Neural progenitor cell (in vitro differentiated cells): ENCODE results near the gene KDM8. TPM values are rescaled to one million over a fixed set of nuclear protein-coding genes. Genes with fewer than 3 reads are reported as not detected.

ENCODE experiments used
- DNase-seq: peaks from one replicate; pipeline ENCODE4 v3.0.0-alpha.2; 2016; ENCODE audit warnings: low spot score
- H2AFZ ChIP-seq: fragments of 200-600 bp; sonication (generic); replicated peaks from 2 replicates; pipeline ENCODE4 v1.6.1; 2016; ENCODE audit warnings: antibody characterized with exemption
- H3F3A ChIP-seq: fragments of 200-600 bp; sonication (generic); 2 replicates; pipeline ENCODE4 v1.6.1; 2016; ENCODE audit warnings: antibody characterized with exemption, low read depth
- H3K27ac ChIP-seq: fragments of 200-600 bp; sonication (generic); 2 replicates; pipeline ENCODE4 v1.5.1; 2016; ENCODE audit warnings: mild to moderate bottlenecking
- H3K27me3 ChIP-seq: fragments of 200-600 bp; sonication (generic); 2 replicates; pipeline ENCODE4 v1.6.1; 2016; ENCODE audit warnings: mild to moderate bottlenecking, moderate library complexity
- H3K36me3 ChIP-seq: fragments of 200-600 bp; sonication (generic); 2 replicates; pipeline ENCODE4 v1.5.1; 2016
- H3K4me1 ChIP-seq: fragments of 200-600 bp; sonication (generic); 2 replicates; pipeline ENCODE4 v1.6.1; 2016; ENCODE audit warnings: mixed run types
- H3K4me2 ChIP-seq: fragments of 200-600 bp; sonication (generic); 2 replicates; pipeline ENCODE4 v1.6.1; 2016
- H3K4me3 ChIP-seq: fragments of 200-600 bp; sonication (generic); 2 replicates; pipeline ENCODE4 v1.5.1; 2016
- H3K79me2 ChIP-seq: fragments of 200-600 bp; sonication (generic); 2 replicates; pipeline ENCODE4 v1.6.1; 2016; ENCODE audit warnings: low read depth
- H3K9ac ChIP-seq: fragments of 200-600 bp; sonication (generic); 2 replicates; pipeline ENCODE4 v1.6.1; 2016
- H3K9me3 ChIP-seq: fragments of 200-600 bp; sonication (generic); 2 replicates; pipeline ENCODE4 v1.5.1; 2016; ENCODE audit warnings: low read depth
- H4K20me1 ChIP-seq: fragments of 200-600 bp; sonication (generic); 2 replicates; pipeline ENCODE4 v1.6.1; 2016; ENCODE audit warnings: low read depth
- H3K27ac Mint-ChIP-seq: 3 replicates; pipeline ENCODE4 v1.8.0; 2021; ENCODE audit warnings: mixed read lengths
- H3K27me3 Mint-ChIP-seq: 2 replicates; pipeline ENCODE4 v1.8.0; 2022; ENCODE audit warnings: low read depth, mild to moderate bottlenecking, inconsistent platforms, moderate library complexity, mixed read lengths; ENCODE audit not compliant: insufficient read depth
- H3K36me3 Mint-ChIP-seq: 3 replicates; pipeline ENCODE4 v1.8.0; 2021; ENCODE audit warnings: mixed read lengths
- H3K4me1 Mint-ChIP-seq: 3 replicates; pipeline ENCODE4 v1.8.0; 2021; ENCODE audit warnings: mixed read lengths
- H3K4me3 Mint-ChIP-seq: 3 replicates; pipeline ENCODE4 v1.8.0; 2021; ENCODE audit warnings: mild to moderate bottlenecking, moderate library complexity, mixed read lengths
- H3K9me3 Mint-ChIP-seq: 3 replicates; pipeline ENCODE4 v1.8.0; 2020; ENCODE audit warnings: mixed read lengths
- EZH2 ChIP-seq: fragments of 200-600 bp; sonication (generic); IDR thresholded peaks from 2 replicates; pipeline ENCODE4 v1.6.1; 2017; ENCODE audit warnings: antibody characterized with exemption, mild to moderate bottlenecking, moderate library complexity
- EZH2phosphoT487 ChIP-seq: fragments of 200-600 bp; sonication (generic); IDR thresholded peaks from 2 replicates; pipeline ENCODE4 v1.6.1; 2017; ENCODE audit warnings: antibody characterized with exemption
- total RNA-seq: library from RNA; depleted of rRNA; stranded (reverse); fragments of >200 nt; gene quantifications from 2 replicates; pipeline ENCODE4 v1.2.3, GENCODE V29; 2015; ENCODE audit warnings: low replicate concordance
- TF ChIP-seq, protein P1 (sequence below): fragments of 200-600 bp; sonication (generic); IDR thresholded peaks from 2 replicates; pipeline ENCODE4 v1.5.1; 2017; ENCODE audit warnings: antibody characterized with exemption, mild to moderate bottlenecking

The KDM8 gene
- total RNA-seq, 1 donor from 2014 or later = 6.5 TPM

DNA sequence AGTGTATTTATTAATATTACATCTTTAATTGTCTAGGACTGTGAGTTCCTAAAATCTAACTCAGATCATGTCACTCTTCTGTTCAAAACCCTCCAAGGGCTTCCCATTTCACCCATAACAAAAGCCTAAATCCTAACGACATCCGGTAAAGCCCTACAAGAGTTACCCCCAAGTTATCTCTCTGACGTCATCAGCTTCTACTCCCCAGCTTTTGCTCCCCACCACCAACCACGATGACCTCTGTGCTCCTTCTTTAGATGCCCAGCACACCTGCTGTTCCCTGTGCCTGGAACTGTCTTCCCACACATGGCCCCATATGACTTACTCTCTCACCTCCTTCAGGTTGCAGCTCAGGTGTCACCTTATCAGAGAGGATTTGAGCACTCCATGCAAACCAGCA lies 6.3 kb upstream of the KDM8 start:
- Histone ChIP-seq H3K4me3 (no peak overlapping the region), H3K9ac (no peak overlapping the region), H3K27me3 (no peaks in the 10 kb centered on the region), H3K4me2 (no peak overlapping the region), H3K27ac (no peak overlapping the region), H3F3A (no peaks in the 10 kb centered on the region), H4K20me1 (no peaks in the 10 kb centered on the region), H3K79me2 (no peaks in the 10 kb centered on the region), H3K4me1 (no peaks in the 10 kb centered on the region), H2AFZ (no peak overlapping the region), H3K36me3 (no peaks in the 10 kb centered on the region), H3K9me3 (no peaks in the 10 kb centered on the region)
- TF ChIP-seq EZH2phosphoT487 (no peak), EZH2 (no peak)
- TF ChIP-seq, protein P1, sequence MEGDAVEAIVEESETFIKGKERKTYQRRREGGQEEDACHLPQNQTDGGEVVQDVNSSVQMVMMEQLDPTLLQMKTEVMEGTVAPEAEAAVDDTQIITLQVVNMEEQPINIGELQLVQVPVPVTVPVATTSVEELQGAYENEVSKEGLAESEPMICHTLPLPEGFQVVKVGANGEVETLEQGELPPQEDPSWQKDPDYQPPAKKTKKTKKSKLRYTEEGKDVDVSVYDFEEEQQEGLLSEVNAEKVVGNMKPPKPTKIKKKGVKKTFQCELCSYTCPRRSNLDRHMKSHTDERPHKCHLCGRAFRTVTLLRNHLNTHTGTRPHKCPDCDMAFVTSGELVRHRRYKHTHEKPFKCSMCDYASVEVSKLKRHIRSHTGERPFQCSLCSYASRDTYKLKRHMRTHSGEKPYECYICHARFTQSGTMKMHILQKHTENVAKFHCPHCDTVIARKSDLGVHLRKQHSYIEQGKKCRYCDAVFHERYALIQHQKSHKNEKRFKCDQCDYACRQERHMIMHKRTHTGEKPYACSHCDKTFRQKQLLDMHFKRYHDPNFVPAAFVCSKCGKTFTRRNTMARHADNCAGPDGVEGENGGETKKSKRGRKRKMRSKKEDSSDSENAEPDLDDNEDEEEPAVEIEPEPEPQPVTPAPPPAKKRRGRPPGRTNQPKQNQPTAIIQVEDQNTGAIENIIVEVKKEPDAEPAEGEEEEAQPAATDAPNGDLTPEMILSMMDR = no peak
- no peak overlapping the region for H3K4me3 Mint-ChIP-seq
- H3K27ac Mint-ChIP-seq = no peak overlapping the region
- no peaks in the 10 kb centered on the region for H3K36me3 Mint-ChIP-seq
- no peaks in the 10 kb centered on the region for H3K9me3 Mint-ChIP-seq
- H3K4me1 Mint-ChIP-seq = no peaks in the 10 kb centered on the region
- DNase-seq = no peak
- H3K27me3 Mint-ChIP-seq = peaks cover 10% of the 10 kb centered on the region

DNA sequence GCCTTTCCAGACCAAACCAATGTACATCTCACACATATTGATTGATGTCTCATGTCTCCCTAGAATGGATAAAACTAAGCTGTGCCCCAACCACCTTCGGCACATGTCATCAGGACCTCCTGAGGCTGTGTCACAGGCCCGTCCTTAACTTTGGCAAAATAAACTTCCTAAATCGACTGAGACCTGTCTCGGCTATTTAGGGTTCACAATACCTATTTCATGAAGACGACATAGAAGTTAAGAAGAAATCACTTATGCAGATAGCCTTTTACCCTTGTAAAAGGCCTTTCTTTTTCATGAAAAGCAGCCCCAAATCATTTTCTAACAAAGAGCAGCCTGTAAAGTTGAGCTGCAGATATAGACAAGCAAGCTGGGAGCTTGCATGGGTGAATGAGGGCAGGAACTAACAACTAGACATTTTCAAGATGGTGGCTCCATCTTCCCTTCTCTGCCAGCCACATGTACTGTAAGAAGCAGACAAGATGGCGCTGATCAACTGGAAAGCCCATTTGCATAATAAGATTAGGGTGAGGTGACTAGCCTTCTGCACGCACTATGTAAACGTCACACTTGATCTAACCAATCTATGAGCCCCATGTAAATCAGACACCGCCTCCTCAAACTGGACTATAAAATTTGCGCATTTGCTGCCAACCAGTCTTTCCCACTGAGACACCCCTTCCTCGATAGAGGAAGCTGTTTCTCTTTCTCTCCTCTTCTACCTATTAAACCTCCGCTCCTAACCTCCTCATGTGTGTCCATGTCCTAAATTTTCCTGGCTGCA lies 4.7 kb upstream of the KDM8 start:
- H3K27me3 Mint-ChIP-seq = peaks cover 10% of the 10 kb centered on the region
- peak; percentile 9 for DNase-seq
- H3K4me3 ChIP-seq = no peak overlapping the region
- peaks cover 10% of the 10 kb centered on the region for H3K4me1 Mint-ChIP-seq
- H3K4me2 ChIP-seq = no peak overlapping the region
- peak overlapping the region; percentile 69 for H2AFZ ChIP-seq
- H3K9me3 Mint-ChIP-seq = no peaks in the 10 kb centered on the region
- H3K27me3 ChIP-seq = no peaks in the 10 kb centered on the region
- H4K20me1 ChIP-seq = no peaks in the 10 kb centered on the region
- no peak overlapping the region for H3K9ac ChIP-seq
- no peaks in the 10 kb centered on the region for H3K36me3 ChIP-seq
- no peaks in the 10 kb centered on the region for H3K36me3 Mint-ChIP-seq
- H3K9me3 ChIP-seq = no peaks in the 10 kb centered on the region
- no peaks in the 10 kb centered on the region for H3K79me2 ChIP-seq
- H3K4me1 ChIP-seq = peaks cover 5% of the 10 kb centered on the region
- no peak overlapping the region for H3K27ac Mint-ChIP-seq
- H3K4me3 Mint-ChIP-seq = no peak overlapping the region
- H3F3A ChIP-seq = peaks cover 7% of the 10 kb centered on the region
- TF ChIP-seq EZH2phosphoT487 = no peak
- no peak for TF ChIP-seq EZH2
- TF ChIP-seq, protein P1 = no peak
- no peak overlapping the region for H3K27ac ChIP-seq

DNA sequence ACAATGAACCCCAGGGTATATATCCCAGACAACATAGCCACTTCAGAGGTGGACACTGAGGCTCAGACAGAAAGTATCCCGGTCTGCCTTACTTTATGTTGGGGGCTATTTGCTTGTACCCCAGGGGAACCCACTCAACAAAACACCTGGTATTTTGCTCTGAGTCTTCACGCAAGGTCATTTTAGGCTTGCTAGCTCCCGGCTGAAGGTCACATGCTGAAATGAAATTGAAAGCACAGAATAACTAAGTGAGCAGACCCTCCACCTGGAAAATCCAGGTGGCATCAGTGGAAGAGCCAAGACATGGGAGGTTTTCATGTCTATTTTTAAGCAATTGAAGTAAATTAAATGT lies 4.1 kb upstream of the KDM8 start:
- no peaks in the 10 kb centered on the region for H3K36me3 ChIP-seq
- no peak overlapping the region for H3K27ac Mint-ChIP-seq
- H3K4me1 Mint-ChIP-seq = peaks cover 15% of the 10 kb centered on the region
- H4K20me1 ChIP-seq = no peaks in the 10 kb centered on the region
- no peak overlapping the region for H3K4me3 Mint-ChIP-seq
- H3K9ac ChIP-seq = no peak overlapping the region
- H2AFZ ChIP-seq = peak overlapping the region; percentile 69
- no peak for DNase-seq
- H3K9me3 Mint-ChIP-seq = no peaks in the 10 kb centered on the region
- peaks cover 11% of the 10 kb centered on the region for H3F3A ChIP-seq
- H3K9me3 ChIP-seq = no peaks in the 10 kb centered on the region
- no peak overlapping the region for H3K4me3 ChIP-seq
- H3K79me2 ChIP-seq = peaks cover under 1% of the 10 kb centered on the region
- TF ChIP-seq, protein P1 = no peak
- H3K27me3 ChIP-seq = no peaks in the 10 kb centered on the region
- no peak overlapping the region for H3K4me2 ChIP-seq
- H3K36me3 Mint-ChIP-seq = no peaks in the 10 kb centered on the region
- peaks cover 5% of the 10 kb centered on the region for H3K4me1 ChIP-seq
- H3K27me3 Mint-ChIP-seq = peaks cover 10% of the 10 kb centered on the region
- H3K27ac ChIP-seq = no peak overlapping the region
